Activated CD4-positive, alpha-beta T cell treated with anti-CD3 and anti-CD28 coated beads, Interleukin-2, amount 50 U/mL, for 16 hours (primary cell): ENCODE results near the gene ACTG1.

ENCODE experiments used
- DNase-seq: peaks from one replicate; pipeline ENCODE4 v3.0.0-alpha.2; 2020

ACTG1 gene

DNA sequence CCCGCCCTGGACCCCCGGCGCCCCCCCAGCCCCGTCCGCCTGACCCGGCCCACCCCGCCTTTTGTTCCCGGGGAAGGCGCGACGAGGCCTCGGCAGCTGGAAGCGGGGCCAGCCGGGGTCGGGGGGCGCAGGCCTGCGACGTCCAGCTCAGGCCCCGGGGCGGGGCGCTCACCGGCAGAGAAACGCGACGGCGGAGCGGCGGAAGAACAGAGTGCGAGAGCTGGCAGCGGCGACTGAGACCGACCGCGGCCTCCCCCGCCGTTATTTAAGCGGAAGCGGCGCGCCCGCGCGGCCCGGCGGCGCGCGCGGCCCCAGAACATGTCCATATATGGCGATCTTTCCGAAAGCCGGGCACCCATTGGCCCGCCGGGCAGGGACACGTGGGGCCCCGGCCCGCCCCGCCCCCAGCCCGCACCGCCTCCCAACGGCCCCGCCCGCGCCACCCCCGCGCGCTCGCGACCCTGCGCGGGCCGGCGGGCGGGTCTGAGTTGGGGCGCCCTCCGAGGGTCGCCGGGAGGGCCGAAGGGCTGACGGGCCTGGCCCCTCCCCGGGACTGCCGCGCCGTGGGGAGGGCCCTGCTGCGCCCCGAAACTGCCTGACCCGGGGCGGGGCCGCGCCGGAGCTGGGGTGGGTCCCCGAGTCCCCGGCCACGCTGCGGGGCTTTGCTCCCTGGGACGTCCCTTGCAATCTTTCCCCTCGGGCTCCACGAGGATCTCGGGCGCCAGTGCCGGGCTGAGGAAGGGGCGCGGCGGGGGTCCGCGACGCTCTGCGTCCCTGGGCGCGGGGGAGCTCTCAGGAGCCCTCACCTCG lies at the start of gene ACTG1:
Gene ACTG1, minus strand, starts transcription at position 238 of the 810 bp plus-strand sequence. CDS start 445 bp downstream, outside the sequence.
- DNase-seq = peak; percentile 96

- no peak for DNase-seq
Observed at GRCh38 chr17:81561494-81561885, 48.9 kb upstream of the ACTG1 start.

DNA sequence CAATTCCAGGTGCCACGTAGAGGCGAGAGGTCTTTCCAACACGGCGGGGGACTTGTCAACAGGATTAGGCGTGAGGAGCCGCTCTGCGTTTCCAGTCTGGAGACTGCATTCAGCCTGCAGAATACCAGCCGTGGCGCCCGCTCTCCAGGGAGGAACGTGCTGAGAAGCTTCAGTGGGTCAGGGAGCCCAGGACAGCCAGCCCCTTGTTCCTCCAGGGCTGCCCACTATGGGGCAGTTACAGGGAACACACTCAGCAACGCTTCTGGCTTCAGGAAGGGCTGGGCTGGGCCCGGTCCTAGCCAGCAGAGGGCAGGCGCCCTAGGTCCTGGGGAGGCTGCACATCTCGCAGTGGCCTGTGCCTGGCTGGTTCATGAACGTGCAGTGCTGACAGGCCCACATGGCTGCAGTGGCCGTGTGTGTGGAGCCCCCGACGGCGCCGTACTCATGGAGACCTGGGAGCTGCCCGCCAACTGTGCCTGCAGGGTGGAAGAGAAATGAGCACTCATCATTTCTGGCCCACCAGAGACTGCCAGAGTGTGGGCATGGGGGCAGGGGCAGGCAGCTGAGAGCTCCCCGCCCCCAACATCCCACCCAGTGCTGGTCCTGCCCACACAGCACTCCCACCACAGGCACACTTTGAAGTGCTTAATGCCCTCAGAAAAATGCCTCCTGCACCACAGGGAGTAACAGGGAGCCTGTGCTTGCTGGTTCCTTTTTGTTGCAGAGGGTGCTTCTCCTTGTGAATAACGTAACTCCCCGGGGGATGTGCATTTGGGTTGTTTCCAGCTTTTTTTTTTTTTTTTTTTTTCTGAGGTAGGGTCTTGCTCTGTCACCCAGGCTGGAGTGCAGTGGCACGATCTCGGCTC lies 46.6 kb upstream of the ACTG1 start:
- DNase-seq = no peak

GRCh38 chr17:81558115-81558468 lies 45.5 kb upstream of the ACTG1 start:
- no peak for DNase-seq

DNA sequence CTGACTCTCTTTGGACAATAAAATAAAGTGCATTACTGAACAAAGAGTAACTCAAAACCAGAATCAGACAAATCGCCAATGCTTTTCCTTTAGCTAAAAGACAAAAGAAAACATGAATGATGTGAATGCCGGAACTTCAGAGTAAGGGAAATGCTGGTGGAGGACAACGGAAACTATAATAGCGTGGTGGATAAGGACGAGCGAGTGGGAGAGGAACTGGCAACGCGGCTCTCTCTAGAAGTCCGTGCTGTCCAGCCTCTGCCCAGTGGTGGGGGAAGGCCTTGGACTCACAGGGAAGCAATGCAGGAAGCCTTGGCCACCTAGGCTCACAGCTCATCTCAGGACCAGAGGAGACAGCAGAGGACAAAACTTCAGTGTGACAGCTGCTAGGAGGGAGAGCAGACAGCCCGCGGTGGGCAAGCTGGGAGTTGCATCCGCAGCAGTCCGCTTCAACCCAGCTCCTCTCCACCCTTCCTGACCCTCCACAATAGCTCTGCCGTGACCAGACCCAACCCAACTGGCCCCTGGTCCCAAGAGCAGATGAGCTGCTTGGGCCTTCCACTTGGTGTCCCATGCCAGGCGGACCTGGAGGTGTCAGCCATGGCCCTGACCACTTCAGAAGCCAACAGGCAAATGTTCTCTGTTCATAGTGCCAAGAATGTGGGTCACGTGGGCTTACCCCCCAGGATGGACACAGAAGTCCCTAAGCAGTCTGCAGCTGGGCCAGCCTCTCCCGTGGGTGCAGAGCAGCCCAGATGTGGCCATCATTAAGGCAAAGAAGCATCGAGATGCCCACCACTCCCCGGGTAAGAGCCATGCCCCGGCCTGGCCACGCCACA lies 44.9 kb upstream of the ACTG1 start:
- DNase-seq = no peak

DNA sequence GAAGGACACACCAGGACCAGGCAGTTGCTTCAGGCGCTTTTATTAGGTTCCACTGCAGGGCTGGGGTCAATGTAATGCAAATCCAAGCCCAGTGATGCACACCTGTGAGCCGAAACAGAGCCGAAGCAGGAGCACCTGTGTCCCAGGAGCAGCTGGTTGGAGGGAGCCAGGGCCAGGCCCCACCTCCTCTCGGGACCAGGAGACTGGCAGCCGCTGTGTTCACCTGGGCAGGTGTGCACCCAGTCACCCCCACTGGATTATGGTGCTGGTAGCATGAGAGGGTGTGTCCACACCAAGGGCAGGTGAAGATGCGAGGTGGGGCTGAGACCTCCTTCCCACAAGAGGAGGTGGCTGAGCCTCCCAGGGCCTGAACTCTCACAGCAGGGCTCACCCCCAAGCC lies 44.3 kb upstream of the ACTG1 start:
- DNase-seq = no peak

DNA sequence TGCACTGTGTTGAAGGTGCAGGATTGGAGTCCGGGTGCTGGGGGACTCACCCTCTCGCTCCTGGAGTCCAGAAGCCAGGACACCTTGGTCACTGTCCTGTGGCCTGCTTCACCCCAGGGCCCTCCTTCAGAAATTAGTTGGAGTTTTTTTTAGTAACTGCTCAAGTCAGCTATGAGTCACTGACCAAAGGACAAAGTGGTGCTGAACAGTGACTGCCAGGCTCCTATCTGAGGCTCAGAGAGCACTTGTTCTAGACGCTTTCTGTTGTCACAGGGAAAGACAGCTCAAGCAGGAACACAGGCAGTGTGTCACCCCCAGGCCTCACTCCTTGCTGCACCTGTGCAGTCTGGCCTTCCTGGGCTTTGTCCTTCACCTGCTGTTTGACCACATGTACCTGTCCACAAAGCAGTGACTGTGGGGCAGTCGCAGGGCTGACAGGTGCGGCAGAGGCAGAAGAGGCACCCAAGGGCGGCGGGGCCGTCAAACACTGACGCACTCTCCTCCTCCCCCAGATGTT lies 43.6 kb upstream of the ACTG1 start:
- no peak for DNase-seq

- DNase-seq = no peak
Observed at GRCh38 chr17:81553616-81554181, 41.1 kb upstream of the ACTG1 start.

- peak; percentile 83 for DNase-seq
Observed at GRCh38 chr17:81553018-81553615, 40.5 kb upstream of the ACTG1 start.

DNA sequence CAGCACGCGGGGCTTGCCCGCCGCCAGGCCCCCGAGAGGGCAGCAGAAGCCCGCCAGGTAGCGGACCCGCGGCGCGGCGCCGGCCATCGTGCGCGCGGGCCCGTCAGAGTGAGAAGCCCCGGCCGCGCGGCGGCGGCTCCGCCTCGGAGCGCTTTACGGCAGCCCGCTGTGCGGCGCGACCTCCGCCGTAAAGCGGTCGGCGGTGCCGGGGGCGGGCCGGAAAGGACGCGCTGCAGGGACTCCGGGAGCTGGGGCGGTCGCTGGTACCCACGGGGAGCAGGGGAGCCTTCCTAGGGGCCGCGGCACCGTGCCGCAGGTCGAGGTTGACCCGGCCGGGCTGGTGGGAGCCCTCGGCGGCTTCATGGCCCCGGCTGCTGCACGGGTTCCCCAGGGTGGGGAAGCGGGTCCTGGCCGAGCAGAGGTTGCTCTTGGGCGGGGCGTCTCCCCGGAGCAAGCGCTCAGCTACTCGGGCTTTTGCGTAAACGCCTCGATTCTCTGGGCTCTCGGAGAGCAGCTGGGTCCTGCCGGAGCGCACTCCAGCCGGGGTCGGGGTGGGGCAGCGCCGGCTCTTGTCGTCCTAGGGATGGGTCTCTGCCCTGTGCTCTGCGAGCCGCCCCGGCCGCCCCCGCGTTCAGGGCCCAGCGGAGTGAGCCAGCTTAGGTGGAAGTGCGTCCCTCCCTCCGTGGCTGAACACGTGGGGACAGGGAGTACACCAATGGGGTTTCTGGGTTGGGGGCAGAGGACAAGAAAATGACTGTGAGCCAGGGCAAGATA lies 39.8 kb upstream of the ACTG1 start, which contains the start of gene FAAP100:
Gene FAAP100, minus strand, starts transcription at position 110 of the 774 bp plus-strand sequence. Its CDS starts 23 bp downstream, at position 87.
- DNase-seq = peak; percentile 84

DNA sequence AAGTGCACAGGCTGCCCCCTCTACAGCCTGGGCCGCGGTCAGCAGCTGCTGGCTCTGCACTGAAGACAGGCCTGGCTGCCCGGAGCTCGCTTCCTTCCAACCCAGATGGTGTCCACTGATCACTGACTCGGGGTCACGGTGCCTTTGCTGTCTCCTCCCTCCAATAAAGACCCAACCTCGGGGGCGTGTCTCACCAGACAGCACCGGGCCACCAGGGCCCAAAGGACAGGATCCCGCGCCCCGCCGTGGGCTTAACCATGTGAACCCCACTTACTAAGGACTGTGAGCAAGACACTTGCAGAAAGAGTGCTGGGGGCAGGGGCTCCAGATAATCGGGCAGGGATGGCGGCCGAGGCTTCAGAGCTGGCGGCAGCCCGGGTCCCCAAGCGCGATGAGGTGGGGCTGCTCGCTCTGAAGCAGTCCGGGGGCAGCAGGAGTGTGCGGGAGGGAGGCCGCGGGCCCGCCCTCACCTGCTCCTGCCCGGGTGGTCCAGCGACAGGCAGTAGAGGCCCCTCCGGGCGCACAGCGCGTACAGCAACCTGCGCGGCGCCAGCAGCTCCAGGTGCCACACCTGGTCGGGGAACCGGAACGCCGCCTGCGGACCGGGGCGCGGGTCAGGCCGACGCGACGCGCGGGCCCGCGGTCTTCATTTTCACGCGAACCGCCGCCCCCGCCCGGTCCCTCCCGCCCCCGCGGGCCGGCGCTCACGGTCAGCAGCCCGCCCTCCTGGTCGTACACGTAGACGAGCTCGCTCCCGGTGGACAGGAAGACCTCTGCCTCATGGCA lies 39.1 kb upstream of the ACTG1 start:
- no peak for DNase-seq

DNA sequence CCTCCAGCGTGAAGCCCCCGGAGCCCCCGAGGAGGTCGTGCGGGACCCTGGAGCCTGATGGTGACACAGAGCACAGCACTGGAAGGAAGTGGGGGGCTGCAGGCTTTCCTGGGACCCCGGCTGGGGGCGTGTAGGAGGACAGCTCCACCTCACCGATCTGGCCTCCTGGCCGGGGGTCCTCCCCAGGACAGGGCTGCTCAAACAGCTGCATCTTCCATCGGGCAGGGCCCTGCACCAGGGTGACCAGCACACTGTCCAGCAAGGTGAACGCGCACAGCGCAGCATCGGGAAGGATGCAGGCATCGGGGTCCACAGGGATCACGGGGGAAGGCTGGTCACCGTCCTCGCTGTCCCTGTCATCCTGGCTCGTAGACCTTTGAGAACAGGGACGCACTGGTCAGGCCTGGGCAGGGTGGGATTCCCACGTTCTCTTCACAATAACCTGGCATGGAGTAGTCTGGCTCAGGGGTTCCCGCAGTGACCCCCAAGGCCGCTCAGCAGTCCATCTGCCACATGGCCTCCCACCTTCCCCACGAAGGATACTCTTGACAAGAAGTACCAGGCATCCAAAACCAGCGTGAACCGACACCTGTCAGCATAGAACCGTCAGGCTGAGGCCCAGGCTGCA lies 38.3 kb upstream of the ACTG1 start:
- no peak for DNase-seq

- no peak for DNase-seq
Observed at GRCh38 chr17:81550285-81550684, 37.7 kb upstream of the ACTG1 start.

- DNase-seq = no peak
Observed at GRCh38 chr17:81549826-81550225, 37.2 kb upstream of the ACTG1 start.

DNA sequence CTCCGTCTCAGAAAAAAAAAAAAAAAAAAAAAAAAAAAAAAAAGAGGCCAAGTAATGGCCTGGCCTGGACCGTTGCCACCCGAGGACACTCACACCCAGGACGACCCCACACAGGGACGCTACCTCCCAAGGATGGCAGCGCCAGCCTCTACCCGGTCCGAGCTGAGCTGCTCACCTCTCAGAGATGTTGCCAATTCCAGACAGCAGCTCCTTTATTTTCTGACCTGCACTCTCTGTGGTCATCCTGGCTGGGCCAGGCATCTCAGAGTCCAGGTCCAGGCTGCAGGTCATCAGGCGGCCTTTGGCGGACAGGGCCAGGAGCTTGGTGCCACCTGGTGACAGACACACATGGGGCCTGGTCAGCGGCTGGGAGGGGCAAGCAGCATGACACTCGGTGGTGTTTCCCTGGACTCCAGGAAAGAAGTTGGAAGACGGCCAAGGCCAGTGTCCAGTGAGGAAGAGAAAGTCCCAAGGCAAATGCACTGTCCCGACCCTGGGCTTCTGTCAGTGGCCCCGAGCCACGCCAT lies 36.5 kb upstream of the ACTG1 start:
- DNase-seq = no peak

- no peak for DNase-seq
Observed at GRCh38 chr17:81547614-81547982, 35.0 kb upstream of the ACTG1 start.

- DNase-seq = no peak
Observed at GRCh38 chr17:81546906-81547613, 34.5 kb upstream of the ACTG1 start.

- no peak for DNase-seq
Observed at GRCh38 chr17:81545160-81545949, 32.8 kb upstream of the ACTG1 start.
